Erythroblast (primary cell): ENCODE measurements around the gene AGFG2.

ENCODE experiments used
- GATA1 ChIP-seq: IDR thresholded peaks from 2 replicates; pipeline ENCODE4 v1.6.1; 2011; ENCODE audit warnings: low read depth, mild to moderate bottlenecking, control low read depth, low read length, moderate library complexity
- POLR2A ChIP-seq: IDR thresholded peaks from 2 replicates; pipeline ENCODE4 v1.6.1; 2011; ENCODE audit warnings: mild to moderate bottlenecking, low read length

DNA sequence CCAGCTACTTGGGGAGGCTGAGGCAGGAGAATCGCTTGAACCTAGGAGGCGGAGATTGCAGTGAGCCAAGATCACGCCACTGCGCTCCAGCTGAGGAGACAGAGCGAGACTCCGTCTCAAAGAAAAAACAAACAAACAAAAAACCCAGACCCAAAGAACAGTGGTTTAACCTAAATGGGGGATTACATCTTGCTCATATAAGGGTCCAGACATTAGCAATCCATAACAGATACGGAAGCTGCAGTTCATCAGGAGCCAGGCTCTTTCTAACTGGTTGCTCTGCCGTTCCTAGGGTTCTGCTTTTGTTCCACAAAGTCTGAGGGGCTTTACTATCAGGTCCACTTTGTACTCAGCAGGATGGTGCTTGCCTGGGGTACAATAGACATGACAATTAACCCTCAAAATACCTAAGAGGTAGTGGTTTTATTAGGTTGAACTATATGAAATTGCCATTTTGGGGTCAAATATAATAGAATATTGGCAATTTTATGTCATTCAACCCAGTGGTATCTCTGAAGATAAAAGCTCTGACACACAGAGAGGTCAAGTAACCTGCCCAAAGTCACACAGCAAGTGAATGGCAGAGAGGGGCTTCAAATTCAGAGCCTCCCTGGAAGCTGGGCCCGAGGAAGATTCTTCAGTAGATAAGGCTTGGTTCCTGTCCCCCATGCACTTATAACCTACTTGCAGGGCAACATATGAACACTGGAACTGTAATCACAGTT is 34.0 kb upstream of the AGFG2 start:
- TF ChIP-seq POLR2A (no peak), GATA1 (no peak)
